CD4-positive, alpha-beta T cell (primary cell): ENCODE measurements around the gene DBNDD1. TPM values are rescaled to one million over a fixed set of nuclear protein-coding genes. Genes with fewer than 3 reads are reported as not detected.

ENCODE experiments used
- ATAC-seq: fragments of 200-7000 bp; cut with Tn5 transposase; one replicate; pipeline ENCODE4 v1.10.0; 2022; ENCODE audit warnings: mild to moderate bottlenecking; ENCODE audit not compliant: poor library complexity
- CTCF ChIA-PET: fragments of 350-600 bp; sonication (Branson Sonifier 250); formaldehyde crosslinking; loops from one replicate; lab custom pipeline; 2021; ENCODE audit warnings: antibody characterized with exemption, inconsistent platforms; lab: Charles Lee
- POLR2A ChIA-PET: fragments of 350-600 bp; sonication (Branson Sonifier 250); formaldehyde crosslinking; loops from one replicate; lab custom pipeline; 2021; ENCODE audit warnings: antibody characterized with exemption, inconsistent platforms; lab: Charles Lee
- DNase-seq, 14 experiments: peaks; one replicate each; pipeline ENCODE4 v3.0.0-alpha.2; 2013 to 2020; ENCODE audit warnings: mixed read lengths in 2 of 14
- H3K27ac ChIP-seq, 2 donors: one replicate each; pipeline versions ENCODE4 v1.5.1 to v1.7.0; 2013; ENCODE audit warnings: low read length in 2 of 2, low read depth in 1 of 2, mild to moderate bottlenecking in 1 of 2
- H3K27me3 ChIP-seq, 2 experiments: 1 replicate in 1 of 2; 2 replicates in 1 of 2; pipeline versions ENCODE4 v1.6.1 to v1.7.0; 2013; ENCODE audit warnings: low read length in 2 of 2, control low read depth in 1 of 2, mild to moderate bottlenecking in 1 of 2, moderate library complexity in 1 of 2; ENCODE audit not compliant: insufficient read depth in 2 of 2, control insufficient read depth in 1 of 2
- H3K36me3 ChIP-seq: one replicate; pipeline ENCODE4 v1.6.1; 2013; ENCODE audit warnings: low read length, control low read depth; ENCODE audit not compliant: insufficient read depth
- H3K4me1 ChIP-seq: one replicate; pipeline ENCODE4 v1.6.1; 2013; ENCODE audit warnings: low read length, control low read depth; ENCODE audit not compliant: insufficient read depth
- H3K4me3 ChIP-seq: one replicate; pipeline ENCODE4 v1.5.1; 2013; ENCODE audit warnings: mild to moderate bottlenecking, low read length, moderate library complexity
- H3K9me3 ChIP-seq, 2 experiments: 1 replicate in 1 of 2; 2 replicates in 1 of 2; pipeline versions ENCODE4 v1.6.1 to v1.7.0; 2013; ENCODE audit warnings: low read length in 2 of 2, mild to moderate bottlenecking in 2 of 2, control low read depth in 1 of 2, moderate library complexity in 1 of 2; ENCODE audit not compliant: control insufficient read depth in 1 of 2, insufficient read depth in 1 of 2
- H3K27ac Mint-ChIP-seq: one replicate; pipeline ENCODE4 v1.8.0; 2020; ENCODE audit warnings: mixed read lengths
- H3K27me3 Mint-ChIP-seq: one replicate; pipeline ENCODE4 v1.8.0; 2021; ENCODE audit warnings: mixed read lengths
- H3K36me3 Mint-ChIP-seq: one replicate; pipeline ENCODE4 v1.8.0; 2021; ENCODE audit warnings: low read depth, mixed read lengths
- H3K4me1 Mint-ChIP-seq: one replicate; pipeline ENCODE4 v1.8.0; 2021; ENCODE audit warnings: low read depth, mixed read lengths
- H3K4me3 Mint-ChIP-seq: one replicate; pipeline ENCODE4 v1.8.0; 2020; ENCODE audit warnings: mild to moderate bottlenecking, mixed read lengths
- H3K9me3 Mint-ChIP-seq: one replicate; pipeline ENCODE4 v1.8.0; 2020; ENCODE audit warnings: mixed read lengths
- CTCF ChIP-seq: fragments of 200-600 bp; IDR thresholded peaks from one replicate; pipeline ENCODE4 v1.8.0; 2022; ENCODE audit warnings: antibody characterized with exemption, mild to moderate bottlenecking
- intact Hi-C, 2 experiments: fragments of 100-400 bp; cut with DNase I in 1 of 2; cut with micrococcal nuclease in 1 of 2; formaldehyde crosslinking; loops; one replicate each; pipeline versions ENCODE4 v1.15.1 to v1.9.0; 2023 to 2025; cut with DNase I, micrococcal nuclease
- total RNA-seq, 174 experiments: library from RNA in 2 of 174; stranded (reverse) in 2 of 174; gene quantifications; one replicate each; pipeline ENCODE4 v1.2.3 and lab custom pipeline; 2021 to 2026

DBNDD1 gene
- total RNA-seq, 2 experiments from 2014 or later: 2.6 to 2.8 TPM

- H3K9me3 ChIP-seq: no peaks in the 10 kb centered on the region
- H3K36me3 ChIP-seq: no peaks in the 10 kb centered on the region
- no peak for ATAC-seq
- POLR2A ChIA-PET: no interaction called here
- intact Hi-C loops: no loop called here
- no peak for TF ChIP-seq CTCF
- peaks cover 59% of the 10 kb centered on the region for H3K4me1 ChIP-seq
- Mint-ChIP-seq H3K36me3 (no peaks in the 10 kb centered on the region), H3K27me3 (no peaks in the 10 kb centered on the region), H3K4me1 (peaks cover 22% of the 10 kb centered on the region), H3K9me3 (no peaks in the 10 kb centered on the region), H3K27ac (no peak overlapping the region), H3K4me3 (no peak overlapping the region)
- H3K4me3 ChIP-seq: no peak overlapping the region
- CTCF ChIA-PET: interaction anchor here (1.0 kb wide), 1 partner anchor 12 kb away, joined by 3 read pairs; no protein-coding TSS in a partner anchor
- H3K27me3 ChIP-seq: peaks cover 0 to 3% of the 10 kb centered on the region in 2 experiments
- H3K27ac ChIP-seq: no peak overlapping the region
- peak in 1 of 14 experiments; percentile 58 for DNase-seq
These were observed 6.1 kb downstream of the DBNDD1 start for GRCh38 chr16:90012991-90013745.

GRCh38 chr16:90011908-90012501 is 7.3 kb downstream of the DBNDD1 start:
- Mint-ChIP-seq H3K4me3 (no peak overlapping the region), H3K9me3 (no peaks in the 10 kb centered on the region), H3K36me3 (no peaks in the 10 kb centered on the region), H3K27ac (no peak overlapping the region), H3K27me3 (no peaks in the 10 kb centered on the region), H3K4me1 (peaks cover 22% of the 10 kb centered on the region)
- peaks cover 58% of the 10 kb centered on the region for H3K4me1 ChIP-seq
- no peaks in the 10 kb centered on the region for H3K9me3 ChIP-seq
- H3K27me3 ChIP-seq: no peaks in the 10 kb centered on the region
- H3K36me3 ChIP-seq: no peaks in the 10 kb centered on the region
- no peak for DNase-seq
- no peak for ATAC-seq
- ChIA-PET POLR2A (no interaction called here), CTCF (no interaction called here)
- TF ChIP-seq CTCF: no peak
- no peak overlapping the region for H3K4me3 ChIP-seq
- H3K27ac ChIP-seq: no peak overlapping the region
- intact Hi-C loops: no loop called here

- peaks cover 58% of the 10 kb centered on the region for H3K4me1 ChIP-seq
- no peak overlapping the region for H3K4me3 ChIP-seq
- no peaks in the 10 kb centered on the region for H3K36me3 ChIP-seq
- H3K27ac ChIP-seq: no peak overlapping the region
- no peaks in the 10 kb centered on the region for H3K27me3 ChIP-seq
- Mint-ChIP-seq H3K36me3 (no peaks in the 10 kb centered on the region), H3K27ac (no peak overlapping the region), H3K4me3 (no peak overlapping the region), H3K9me3 (no peaks in the 10 kb centered on the region), H3K4me1 (peaks cover 22% of the 10 kb centered on the region), H3K27me3 (no peaks in the 10 kb centered on the region)
- intact Hi-C loops: no loop called here
- no peaks in the 10 kb centered on the region for H3K9me3 ChIP-seq
- DNase-seq (no peak), ATAC-seq (no peak)
- no peak for TF ChIP-seq CTCF
- CTCF ChIA-PET: no interaction called here
- POLR2A ChIA-PET: no interaction called here
These were observed 7.8 kb downstream of the DBNDD1 start for GRCh38 chr16:90011508-90011819.
